HG03039 (cell line): Measurements from ENCODE around the gene VGLL4.
A peak's percentile ranks its signal among the peaks of the same experiment; 100 is the strongest.

Source experiments
- ATAC-seq: cut with Tn5 transposase; IDR thresholded peaks from one replicate; pipeline ENCODE4 v1.9.1; 2021; ENCODE audit warnings: mild to moderate bottlenecking, moderate library complexity; ENCODE audit not compliant: unreplicated experiment

Gene VGLL4

GRCh38 chr3:11653298-11654055 lies 9.8 kb upstream of the VGLL4 start:
- no peak for ATAC-seq

DNA sequence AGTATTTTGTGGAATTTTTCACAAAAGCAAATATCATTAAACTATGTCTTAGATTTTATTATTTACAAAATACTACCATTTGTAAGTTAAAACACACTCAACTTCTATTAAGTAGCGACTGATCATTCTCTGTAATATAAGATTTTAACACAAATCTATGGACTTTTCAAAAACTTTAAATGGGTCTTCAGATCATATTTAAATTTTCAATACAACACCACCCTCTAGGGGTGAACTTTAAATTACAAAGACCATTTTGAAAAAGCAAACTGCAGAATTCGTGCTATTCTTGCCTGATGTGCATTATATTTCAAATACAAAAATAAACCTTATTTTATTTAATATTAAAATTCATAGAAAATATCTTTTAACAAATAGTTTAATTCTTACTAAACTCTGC lies 8.2 kb upstream of the VGLL4 start:
- no peak for ATAC-seq

DNA sequence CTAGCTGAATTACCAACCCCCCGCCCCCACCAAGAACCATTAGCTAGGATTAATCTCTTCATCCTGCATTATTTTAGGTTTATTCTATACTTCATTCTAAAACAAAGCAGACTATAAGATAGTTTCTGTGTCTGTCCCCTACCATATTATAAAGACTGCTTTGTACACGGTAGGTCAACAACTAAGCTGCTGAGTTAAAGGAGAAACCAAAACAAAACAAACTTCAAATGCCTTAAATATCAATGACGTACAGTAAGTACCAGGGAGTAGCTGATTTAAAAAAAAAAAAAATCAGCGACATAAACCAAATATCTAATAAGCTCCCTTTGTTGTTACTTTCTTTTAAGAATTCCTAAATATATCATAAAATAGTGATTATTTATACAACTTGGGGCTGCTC lies 7.8 kb upstream of the VGLL4 start:
- ATAC-seq, result no peak

GRCh38 chr3:11650391-11650790 lies 6.7 kb upstream of the VGLL4 start:
- no peak for ATAC-seq

GRCh38 chr3:11648735-11649134 lies 5.0 kb upstream of the VGLL4 start:
- ATAC-seq, result no peak

GRCh38 chr3:11643201-11643603 lies 513 bp downstream of the VGLL4 start:
- ATAC-seq, result peak; percentile 13

- ATAC-seq, result peak; percentile 41
These were observed 1.1 kb downstream of the VGLL4 start for GRCh38 chr3:11642431-11643191.

DNA sequence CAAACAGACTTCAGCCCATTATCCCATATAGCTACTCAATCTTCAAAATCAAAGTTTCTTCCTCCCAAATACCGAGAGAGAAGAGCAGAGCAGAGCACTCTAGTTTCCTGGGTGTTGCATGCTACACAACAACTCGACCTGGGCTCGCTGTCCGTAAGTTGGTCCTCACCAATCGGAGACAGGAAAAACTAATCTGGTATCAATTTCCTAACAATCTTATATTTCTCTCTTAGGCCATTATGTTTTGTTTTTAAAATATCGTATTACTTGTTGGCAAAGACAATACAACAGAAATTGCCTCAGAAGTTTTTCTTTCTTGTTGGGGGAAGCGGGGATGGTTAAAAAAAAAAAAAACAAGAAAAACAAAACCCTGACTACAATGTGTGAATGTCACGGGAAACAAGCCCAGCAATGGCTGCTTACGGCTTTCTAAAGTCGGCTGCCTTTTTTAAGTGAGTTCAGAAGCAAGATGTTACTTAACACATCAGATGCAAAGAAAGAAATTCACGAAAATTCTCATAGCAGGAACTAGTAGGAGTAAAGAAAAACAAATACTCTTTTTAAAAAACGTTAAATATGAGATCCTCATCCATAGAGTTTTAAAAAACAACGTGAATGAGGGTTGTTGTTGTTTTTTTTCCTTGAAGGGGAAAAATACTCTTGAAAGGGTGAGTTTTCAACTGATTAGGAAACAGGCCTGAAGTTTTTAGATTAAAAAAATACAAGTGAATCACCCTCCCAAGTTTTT lies 1.9 kb downstream of the VGLL4 start:
- no peak for ATAC-seq

- no peak for ATAC-seq
These were observed 2.4 kb downstream of the VGLL4 start for GRCh38 chr3:11641316-11641682.

DNA sequence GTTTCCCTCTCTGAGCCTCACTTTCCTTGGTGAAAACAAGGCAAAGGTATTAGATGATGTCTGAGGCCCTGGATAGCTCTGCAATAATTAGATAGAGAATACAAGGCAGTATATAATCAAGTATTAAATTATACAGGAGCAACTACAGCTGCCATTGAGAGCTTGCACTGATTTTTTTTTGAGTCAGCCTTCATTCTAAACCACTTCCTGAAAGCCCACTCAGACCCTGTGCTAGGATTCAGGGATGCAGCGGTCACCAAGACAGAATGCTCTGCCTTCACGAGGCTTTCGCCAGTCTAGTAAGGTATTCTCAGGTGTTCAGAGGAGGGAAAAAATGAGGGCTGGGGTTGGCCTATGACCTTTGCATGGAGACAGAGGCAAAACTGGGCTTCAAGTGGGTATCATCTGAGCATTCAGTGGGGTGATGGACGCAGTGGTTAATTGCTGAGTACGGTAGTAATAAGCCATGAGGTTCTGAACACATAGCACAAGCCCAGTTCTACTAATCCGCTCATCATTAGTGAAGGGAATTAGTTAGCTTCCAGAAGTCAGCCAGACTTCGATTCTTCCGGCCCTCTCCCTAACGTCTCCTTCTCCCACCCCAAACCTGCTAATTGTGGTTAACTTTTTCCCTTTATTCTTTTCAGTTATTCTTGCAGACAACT lies 3.6 kb downstream of the VGLL4 start:
- no peak for ATAC-seq

GRCh38 chr3:11638495-11639358 lies 5.0 kb downstream of the VGLL4 start:
- ATAC-seq, result no peak

- no peak for ATAC-seq
These were observed 5.7 kb downstream of the VGLL4 start for GRCh38 chr3:11637901-11638458.

- no peak for ATAC-seq
These were observed 7.3 kb downstream of the VGLL4 start for GRCh38 chr3:11636394-11636770.

DNA sequence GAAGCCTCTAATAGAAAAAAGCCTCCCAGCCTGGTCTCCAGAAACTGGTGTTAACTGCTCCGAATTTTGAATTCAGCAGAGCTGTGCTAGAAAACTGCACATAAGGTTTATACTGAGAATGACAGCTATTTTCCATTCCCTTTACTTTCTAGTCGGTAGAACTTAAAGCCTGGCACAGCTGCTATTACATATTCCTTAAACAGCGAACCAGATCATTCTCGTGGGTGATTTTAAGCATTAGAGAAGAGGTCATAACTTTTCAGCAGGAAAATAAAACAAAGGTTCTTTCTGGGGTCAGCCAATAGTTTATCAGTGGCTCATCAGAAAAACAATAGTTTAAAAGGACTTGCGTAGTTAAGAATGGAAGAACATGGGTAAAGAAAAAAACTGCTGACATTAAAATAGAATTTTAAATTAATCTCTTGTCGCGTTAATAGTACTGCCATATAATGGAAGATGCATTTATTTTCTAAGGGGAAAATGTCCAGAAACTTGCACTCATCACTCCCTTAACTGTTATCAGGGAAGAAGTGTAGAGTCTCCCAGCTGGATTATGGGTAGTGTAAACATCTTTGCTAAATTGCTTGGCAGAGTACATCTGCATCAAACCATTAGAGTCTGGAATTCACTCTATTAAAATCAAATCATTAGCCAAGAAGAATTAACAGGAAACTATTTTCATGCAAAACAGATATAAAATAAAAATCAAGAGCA lies 7.9 kb downstream of the VGLL4 start:
- ATAC-seq, result no peak

DNA sequence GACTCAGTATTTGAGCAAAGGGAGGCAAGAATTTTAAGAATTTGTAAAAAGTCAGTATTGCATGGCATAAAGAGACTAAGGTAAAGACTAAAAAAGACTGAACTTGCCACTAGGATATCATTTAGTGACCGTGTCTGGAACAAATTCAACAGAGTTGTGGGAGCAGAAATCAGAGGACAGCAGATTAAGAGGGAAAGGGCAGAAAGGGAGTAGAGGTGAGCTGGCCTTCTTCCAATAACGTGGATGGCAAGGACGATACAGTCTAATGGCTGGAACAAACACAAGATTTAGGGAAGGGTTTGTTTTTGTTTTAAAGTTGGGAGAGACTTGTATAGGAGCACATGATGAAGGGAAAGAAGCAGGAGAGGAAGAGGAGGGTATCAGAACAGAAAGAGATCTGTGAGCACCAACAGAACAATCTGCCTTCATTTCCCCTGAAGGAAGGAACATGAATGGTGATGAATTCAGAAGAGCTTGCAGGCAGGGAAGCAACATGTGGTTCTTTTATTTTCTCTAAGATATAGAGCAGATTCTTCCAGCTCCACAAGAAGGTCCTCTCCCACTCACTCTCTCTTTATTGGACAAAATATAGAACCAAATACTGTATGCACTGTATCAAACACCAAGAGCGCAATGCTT lies 8.6 kb downstream of the VGLL4 start:
- no peak for ATAC-seq

- ATAC-seq, result no peak
These were observed 9.6 kb downstream of the VGLL4 start for GRCh38 chr3:11634081-11634635.

DNA sequence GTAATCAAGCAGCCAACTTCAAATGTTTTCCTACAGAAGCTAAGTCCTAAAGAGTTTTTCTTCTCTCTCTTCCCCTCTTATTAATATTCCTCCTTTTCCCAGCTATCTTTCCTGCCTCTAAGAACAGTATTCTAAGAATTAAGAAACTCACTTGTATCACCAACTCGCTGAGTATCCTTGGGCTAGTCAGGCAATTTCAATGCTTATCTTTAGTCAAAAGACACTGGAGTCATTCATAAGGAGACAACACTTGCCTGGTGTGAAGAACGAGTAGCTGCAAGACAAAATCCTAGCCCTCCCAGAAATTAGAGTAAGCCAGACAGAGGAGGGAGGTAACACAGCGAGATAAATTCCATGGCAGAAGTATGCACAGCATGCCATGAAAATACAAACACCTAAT lies 10.7 kb downstream of the VGLL4 start:
- ATAC-seq, result no peak

DNA sequence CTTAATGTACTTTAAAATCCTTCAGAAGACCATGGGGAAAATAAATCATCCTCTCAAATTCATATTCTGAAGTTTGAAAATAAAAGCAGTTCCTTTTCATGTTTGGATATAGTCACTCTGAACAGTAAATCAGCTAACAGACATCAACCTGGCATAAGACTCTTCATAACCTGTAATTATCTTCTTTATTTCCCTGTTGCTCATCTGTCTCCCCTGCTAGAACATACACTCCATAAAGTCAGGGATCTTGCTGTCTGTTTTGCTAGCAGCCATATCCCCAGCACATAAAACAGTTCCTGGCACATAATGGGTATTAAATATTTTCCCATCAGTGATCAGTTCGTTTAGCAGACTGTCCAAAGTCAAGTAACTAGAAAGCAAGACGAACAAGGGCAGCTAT lies 11.2 kb downstream of the VGLL4 start:
- no peak for ATAC-seq

GRCh38 chr3:11631820-11632219 lies 11.9 kb downstream of the VGLL4 start:
- ATAC-seq, result no peak
